ENCODE results near the gene SS18L1.

DNA sequence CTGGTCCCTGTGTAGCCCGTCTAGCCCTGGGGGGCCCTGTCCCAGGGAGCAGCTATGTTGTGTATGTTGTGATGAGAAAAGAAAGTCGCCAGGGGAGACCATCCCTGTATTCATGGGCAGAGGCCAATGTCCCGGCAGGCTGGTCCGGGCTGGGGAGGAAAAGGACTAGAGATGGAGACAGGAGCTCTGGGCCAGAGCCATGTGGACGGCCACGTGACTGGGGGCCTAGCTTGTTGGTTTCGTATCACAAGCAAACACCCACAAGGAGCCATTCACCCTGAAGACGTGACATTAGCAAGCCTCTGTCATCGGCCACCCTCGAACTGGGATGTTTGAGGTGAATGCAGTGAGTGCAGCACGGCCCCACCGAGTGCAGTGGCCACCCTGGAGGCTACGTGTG, 79.4 kb downstream of the SS18L1 start:
- TF ChIP-seq, protein P1, sequence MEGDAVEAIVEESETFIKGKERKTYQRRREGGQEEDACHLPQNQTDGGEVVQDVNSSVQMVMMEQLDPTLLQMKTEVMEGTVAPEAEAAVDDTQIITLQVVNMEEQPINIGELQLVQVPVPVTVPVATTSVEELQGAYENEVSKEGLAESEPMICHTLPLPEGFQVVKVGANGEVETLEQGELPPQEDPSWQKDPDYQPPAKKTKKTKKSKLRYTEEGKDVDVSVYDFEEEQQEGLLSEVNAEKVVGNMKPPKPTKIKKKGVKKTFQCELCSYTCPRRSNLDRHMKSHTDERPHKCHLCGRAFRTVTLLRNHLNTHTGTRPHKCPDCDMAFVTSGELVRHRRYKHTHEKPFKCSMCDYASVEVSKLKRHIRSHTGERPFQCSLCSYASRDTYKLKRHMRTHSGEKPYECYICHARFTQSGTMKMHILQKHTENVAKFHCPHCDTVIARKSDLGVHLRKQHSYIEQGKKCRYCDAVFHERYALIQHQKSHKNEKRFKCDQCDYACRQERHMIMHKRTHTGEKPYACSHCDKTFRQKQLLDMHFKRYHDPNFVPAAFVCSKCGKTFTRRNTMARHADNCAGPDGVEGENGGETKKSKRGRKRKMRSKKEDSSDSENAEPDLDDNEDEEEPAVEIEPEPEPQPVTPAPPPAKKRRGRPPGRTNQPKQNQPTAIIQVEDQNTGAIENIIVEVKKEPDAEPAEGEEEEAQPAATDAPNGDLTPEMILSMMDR (IDR thresholded peaks at IDR 0.05; ENCODE audit: low read depth, low read length): no peak
- no peak for TF ChIP-seq EZH2phosphoT487 (IDR thresholded peaks at IDR 0.05; ENCODE audit: low read depth)

All from OCI-LY3 (cell line).